HG02870 (cell line): ENCODE results near the gene FUOM.
"Not testable (repeated sequence)": the region's sequence is repeated elsewhere in the genome, so short reads cannot be mapped to it uniquely, and the experiment has no call there.

ENCODE experiments used
- ATAC-seq: cut with Tn5 transposase; IDR thresholded peaks from one replicate; pipeline ENCODE4 v1.9.1; 2021; ENCODE audit warnings: mild to moderate bottlenecking, moderate library complexity; ENCODE audit not compliant: unreplicated experiment

The FUOM gene

DNA sequence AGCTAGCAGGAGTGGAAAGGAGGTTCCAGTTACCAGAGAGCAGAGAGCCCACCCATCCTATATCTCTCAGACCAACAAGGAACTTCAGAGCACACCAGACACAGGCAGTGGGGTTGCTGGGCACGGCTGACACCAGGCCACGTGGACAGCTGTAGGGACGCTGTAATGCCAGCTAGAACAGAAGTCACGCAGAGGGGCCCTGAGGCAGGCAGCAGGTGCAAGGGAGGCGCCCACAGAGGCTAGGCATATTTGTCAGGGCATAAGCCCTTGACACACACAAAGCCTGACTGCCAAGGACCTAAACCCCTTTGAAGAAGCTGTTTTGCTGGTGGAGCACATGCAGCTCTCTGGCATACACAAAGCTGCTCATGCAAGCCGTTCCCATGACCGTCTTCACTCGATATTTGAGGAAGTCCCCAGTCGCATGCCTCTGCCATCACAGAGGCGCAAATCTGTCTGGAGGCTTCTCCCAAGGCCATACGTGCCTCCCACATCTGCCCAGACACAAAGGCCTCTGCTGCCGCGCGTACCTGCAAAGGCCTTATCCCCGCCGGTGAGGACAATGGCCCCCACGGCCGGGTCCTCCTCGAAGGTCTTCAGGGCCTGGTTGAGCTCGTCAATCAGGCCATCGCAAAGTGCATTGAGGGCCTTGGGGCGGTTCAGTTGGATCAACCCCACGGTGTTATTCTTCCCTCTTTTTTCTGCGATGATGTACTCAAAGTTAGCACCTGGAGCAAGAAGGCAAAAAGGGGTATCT, 12.4 kb upstream of the FUOM start:
- ATAC-seq: no peak

DNA sequence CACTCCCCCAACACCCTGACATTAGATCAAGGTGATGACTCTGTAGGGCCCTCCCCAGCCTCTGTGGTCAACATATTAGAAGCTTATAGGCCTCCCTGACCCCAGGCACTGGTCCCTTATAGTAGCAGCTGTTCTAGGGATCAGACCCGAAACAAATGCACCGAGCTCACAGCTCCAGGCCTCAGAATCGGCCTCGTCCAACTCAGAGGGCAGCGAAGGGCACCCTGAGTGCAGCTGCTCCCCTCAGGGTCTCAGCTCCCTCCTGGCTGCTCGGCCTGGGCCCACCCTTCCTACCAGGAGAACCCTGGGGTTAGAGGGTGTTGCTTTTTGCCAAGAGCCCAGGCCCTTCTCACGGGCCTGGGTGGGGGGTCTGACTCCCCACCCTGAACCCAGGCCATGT, 10.3 kb upstream of the FUOM start:
- no peak for ATAC-seq

DNA sequence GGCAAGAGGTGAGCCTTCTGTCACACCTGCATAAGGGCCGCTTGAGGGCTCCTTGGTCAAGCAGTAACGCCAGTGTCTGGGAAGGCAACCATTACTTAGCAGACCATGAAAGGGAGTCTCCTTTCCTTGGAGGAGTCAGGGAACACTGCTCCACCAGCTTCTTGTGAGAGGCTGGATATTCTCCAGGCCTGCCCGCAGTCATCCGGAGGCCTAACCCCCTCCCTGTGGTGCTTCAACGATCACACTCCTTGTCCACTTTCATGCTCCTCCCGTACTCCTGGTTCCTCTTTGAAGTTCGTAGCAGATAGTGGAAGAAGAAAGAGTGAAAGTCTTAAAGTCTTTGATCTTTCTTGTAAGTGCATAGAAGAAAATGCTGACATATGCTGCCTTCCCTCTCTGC, 9.6 kb upstream of the FUOM start:
- not testable (repeated sequence) for ATAC-seq

- no peak for ATAC-seq
Measured at GRCh38 chr10:133366751-133367150, 8.9 kb upstream of the FUOM start.

DNA sequence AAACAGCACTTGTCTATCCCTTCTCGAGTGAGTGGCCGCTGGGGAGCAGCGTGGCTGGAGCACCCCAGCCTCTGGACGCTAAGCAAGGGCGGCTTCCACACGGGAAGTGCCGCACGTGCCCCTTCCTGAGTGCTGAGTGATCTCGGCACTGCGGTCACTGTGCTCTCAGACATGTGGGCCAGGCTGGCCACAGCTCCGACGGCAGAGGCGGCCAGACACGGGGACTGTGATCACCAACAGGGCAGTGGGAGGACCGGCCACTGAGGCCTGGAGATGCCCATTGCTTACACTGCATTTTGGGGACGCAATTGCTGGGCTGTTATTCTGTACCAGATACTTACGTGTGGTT, 8.3 kb upstream of the FUOM start:
- ATAC-seq: no peak

GRCh38 chr10:133365461-133366129, 7.8 kb upstream of the FUOM start:
- ATAC-seq: no peak

GRCh38 chr10:133364645-133365431, 7.0 kb upstream of the FUOM start:
- no peak for ATAC-seq

- no peak for ATAC-seq
Measured at GRCh38 chr10:133362846-133363245, 5.0 kb upstream of the FUOM start.

- no peak for ATAC-seq
Measured at GRCh38 chr10:133361773-133362441, 4.1 kb upstream of the FUOM start.

- ATAC-seq: no peak
Measured at GRCh38 chr10:133361227-133361626, 3.4 kb upstream of the FUOM start.

GRCh38 chr10:133359972-133360610, 2.3 kb upstream of the FUOM start:
- ATAC-seq: no peak

DNA sequence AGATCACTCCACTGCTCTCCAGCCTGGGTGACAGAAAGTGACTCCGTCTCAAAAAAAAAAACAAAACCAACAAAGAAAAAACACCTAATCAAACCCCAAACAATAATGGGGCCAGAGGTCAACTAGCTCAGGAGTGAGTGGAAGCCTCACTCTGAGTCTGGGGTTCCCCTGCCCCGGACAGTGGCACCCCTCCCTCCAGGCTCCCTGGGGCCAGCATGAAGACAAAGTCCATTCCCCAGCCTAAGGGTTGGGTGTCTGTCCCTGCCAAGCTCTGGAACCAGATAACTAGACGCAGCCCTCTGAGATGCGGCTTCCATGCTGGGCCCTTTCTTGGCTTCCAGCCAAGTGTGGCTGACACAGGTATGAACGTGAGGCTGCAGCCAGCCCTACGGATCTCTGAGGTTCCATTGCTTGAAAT, 1.7 kb upstream of the FUOM start:
- no peak for ATAC-seq

- no peak for ATAC-seq
Measured at GRCh38 chr10:133358925-133359310, 1.1 kb upstream of the FUOM start.

- no peak for ATAC-seq
Measured at GRCh38 chr10:133358162-133358924, 524 bp upstream of the FUOM start.

DNA sequence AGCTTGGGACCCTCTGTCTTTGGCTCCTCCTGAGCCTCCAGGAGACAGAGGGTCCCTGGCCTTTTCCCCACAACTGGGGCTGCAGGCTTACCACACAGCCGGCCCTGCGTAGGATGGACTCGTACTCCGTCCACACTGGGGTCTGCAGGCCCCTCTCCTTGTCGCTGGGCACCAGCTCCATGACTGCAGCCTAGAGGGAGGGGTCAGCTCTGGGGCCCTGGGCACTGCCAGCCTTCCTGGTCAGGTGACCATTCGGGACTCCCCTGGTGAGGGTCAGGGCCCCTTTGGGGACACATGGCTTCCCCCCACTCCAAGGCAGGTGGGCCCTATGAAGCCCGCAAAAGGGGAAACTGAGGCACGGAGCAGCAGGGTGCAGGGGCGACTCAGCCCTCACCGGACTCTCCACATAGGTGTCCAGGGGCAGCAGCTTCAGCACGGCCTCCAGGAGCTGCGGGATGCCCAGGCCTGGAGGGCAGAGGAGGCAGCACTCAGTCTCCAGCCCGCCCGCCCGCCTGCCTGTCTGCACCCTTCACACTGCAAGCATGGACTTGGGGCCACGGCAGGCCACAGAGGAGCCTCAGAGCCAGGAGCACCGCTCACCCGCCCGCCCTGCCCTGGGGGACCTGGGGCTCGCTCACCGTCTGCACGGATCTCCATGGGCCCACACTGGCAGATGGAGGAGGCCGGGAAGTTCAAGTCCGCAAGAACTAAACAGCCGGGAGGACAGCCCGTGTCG, 1.1 kb downstream of the FUOM start:
- ATAC-seq: no peak

DNA sequence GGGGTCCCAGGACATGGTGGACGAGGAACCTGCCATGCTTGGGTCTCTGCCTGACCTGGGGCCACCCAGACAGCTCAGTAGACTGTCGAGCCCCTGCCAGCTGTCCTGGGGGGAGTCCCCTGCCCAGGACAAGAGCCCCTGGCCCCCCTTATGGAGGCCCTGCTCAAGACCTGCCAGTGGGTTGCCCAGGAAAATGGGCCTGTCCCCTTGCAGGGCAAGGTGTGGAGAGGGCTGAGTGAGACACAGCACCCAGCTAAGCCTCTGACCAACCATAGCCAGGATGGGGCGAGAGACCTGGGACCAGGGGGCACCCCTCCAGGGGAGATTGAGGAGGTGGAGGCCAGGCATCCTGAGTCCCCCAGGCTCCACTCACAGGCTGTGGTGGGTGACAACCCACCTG, 1.8 kb downstream of the FUOM start:
- no peak for ATAC-seq

DNA sequence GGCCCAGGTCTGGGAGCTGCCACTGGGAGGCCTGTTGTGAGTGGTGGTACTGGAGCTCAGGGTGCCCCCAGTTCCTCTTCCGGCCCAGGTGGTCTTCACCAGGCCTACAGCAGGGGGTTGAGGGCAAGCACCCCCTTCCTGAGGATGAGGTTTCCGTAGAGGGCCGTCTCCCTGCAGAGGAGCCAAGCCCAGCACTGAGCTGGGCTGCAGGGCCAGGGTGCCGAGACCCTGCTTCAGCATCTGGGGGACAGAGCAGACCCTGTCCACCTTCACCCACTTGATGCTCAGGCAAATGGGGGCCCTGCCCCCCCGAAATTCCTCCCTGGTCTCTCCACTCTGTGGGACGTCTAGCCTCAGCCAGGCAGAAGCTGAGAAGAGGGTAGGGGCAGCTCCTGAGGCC, 2.6 kb downstream of the FUOM start:
- no peak for ATAC-seq

DNA sequence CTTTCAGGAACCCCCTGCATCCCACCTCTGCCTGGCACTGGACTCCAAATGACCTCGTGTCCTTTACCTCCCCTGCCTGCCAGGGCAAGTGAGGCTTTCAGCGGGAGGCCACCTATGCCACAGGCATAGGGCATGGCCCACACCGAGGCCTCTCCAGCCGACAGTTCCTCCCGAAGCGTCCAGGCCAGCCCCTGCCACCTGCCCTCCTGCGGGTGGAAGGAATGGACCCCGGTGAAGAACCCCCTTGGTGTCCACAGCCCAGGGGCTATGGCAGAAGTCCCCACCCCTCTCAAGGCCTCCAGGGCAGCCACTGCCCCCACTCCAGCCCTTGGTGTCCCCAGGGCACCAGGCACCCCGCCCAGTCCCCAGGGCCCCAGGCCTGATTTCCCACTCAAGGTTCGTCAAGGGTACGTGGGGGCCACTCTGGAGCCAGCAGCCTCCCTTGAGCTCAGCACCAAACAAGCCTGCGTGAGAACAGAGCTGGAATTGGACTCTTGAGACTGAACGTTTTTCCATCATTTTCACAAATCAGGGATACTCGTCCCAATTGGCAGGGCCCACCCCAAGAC, 3.1 kb downstream of the FUOM start:
- no peak for ATAC-seq

- no peak for ATAC-seq
Measured at GRCh38 chr10:133353988-133354605, 3.7 kb downstream of the FUOM start.
